GM18498 (cell line): Measurements from ENCODE around the gene CAPN2.

ENCODE experiments used
- ATAC-seq: cut with Tn5 transposase; IDR thresholded peaks from one replicate; pipeline ENCODE4 v1.9.1; 2021; ENCODE audit warnings: mild to moderate bottlenecking, moderate library complexity; ENCODE audit not compliant: unreplicated experiment

The CAPN2 gene

GRCh38 chr1:223712194-223712849 lies at the start of gene CAPN2:
TSS of gene CAPN2 (plus strand) at chr1:223712539. CDS start at chr1:223712641, 102 bp downstream.
- peak; percentile 67 for ATAC-seq

- ATAC-seq, result no peak
Observed at GRCh38 chr1:223662943-223663342, 49.4 kb upstream of the CAPN2 start.

DNA sequence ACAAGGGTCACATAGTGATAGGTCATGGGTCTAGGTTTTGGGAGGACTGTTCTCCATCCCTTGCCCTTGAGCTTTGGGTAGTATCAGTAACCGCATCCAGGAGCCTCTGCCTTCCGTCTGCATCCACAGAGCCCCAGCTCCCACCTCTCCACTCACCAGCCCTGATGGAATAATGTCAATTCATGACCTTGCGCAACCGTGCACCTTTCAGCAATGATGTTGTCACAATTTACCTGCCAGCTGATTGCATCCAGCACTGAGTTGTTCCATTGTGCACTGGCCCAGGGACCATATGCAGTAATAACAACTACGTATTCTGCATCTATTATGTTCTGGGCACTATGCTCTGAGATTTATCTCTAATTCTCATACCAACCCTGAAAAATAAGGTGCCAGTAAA lies 48.2 kb upstream of the CAPN2 start:
- ATAC-seq, result no peak

DNA sequence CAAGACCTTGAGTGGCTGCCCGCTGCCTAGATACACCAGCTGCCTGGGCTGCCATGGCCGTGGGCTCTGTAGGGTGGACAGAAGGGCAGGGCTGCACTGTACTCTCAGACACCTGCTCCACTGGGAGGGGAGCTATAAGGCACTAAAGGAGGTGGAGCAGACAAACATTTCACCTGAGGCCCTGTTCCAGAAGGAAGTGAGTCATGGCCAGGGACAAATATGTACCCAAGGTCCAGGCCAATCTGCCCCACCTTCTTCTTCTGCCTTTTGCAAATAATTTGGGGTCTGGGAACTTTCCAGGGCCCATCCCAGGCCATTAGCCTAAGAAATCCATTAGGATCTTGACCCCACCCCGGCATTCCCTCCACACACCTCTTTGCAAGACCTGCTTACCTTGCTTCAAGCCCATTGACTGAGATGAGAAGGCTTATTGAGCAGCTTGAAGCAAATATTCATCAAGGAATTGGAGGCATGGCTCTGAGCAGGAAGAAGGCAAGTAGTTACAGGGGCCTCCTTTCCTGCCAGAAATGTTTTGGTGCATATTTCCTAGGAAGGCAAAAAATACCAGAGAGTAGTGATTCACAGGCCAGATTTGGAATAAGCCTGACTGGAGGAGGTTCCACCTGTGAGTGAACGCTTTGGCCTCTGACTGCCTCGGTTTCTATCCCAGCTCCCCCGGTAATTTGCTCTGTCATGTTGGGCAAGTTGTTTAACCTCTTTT lies 46.6 kb upstream of the CAPN2 start, which contains the start of gene CAPN8:
CAPN8 (minus strand) TSS at position 110 of the 721 bp plus-strand sequence; CDS start at position 55, 55 bp downstream.
- no peak for ATAC-seq

GRCh38 chr1:223667484-223668182 lies 44.7 kb upstream of the CAPN2 start:
- no peak for ATAC-seq

DNA sequence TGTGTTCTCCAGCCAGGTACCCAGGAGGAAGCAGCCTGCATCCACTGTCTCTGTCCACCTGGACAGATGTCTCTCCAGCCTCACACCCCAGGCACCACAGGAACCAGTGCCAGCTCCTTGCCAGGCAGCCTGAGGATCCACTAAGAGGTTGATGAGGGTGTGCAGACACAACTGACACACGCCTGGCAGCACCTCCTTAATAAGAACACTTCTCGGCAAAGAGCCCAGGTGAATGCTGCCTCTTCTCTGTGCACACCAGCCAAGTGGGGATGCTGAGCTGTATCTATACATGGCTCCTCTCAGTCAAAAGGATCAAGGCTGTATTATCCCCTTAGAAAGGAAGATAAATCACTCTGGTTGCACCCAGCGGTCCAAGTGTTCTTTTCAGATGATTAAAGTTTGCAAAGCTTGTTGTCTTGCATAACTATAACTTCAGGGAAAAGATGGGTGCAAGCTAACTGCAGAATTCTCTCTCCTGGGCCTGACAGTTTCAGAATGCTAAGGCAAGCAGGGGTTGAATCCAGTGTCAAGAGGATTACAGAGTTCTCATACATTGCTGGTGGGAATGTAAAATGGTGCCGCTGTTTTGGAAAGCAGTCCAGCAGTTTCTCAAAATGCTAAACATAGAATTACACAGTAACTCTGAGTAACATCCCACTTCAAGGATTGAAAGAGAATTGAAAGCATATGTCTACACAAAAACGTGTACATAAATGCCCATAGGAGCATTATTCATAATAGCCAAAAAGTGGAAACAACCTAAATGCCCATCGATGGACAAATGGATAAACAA lies 43.1 kb upstream of the CAPN2 start:
- ATAC-seq, result no peak

- ATAC-seq, result no peak
Observed at GRCh38 chr1:223670458-223671159, 41.7 kb upstream of the CAPN2 start.

DNA sequence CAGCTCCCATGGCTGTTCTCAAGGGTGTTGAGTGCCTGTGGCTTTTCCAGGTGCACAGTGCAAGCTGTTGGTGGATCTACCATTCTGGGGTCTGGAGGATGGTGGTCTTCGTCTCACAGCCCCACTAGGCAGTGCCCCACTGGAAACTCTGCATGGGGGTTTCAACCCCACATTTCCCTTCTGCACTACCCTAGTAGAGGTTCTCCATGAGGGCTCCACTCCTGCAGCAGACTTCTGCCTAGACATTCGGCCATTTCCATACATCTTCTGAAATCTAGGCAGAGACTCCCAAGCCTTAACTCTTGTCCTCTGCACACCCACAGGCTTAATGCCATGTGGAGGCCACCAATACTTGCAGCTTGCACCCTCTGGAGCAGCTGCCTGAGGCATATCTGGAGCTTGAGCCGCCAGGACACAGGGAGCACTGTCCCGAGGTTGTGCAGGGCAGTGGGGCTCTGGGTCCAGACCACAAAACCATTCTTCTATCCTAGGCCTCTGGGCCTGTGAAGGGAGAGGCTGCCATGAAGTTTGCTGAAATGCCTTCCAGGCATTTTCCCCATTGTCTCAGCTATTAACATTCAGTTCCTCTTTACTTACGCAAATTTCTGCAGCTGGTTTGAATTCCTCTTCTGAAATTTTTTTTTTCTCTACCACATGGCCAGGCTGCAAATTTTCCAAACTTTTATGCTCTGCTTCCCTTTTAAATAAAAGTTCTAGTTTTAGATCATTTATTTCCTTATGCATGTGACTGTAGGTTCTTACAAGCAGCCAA lies 38.0 kb upstream of the CAPN2 start:
- no peak for ATAC-seq

GRCh38 chr1:223678841-223679240 lies 33.5 kb upstream of the CAPN2 start:
- ATAC-seq, result no peak

DNA sequence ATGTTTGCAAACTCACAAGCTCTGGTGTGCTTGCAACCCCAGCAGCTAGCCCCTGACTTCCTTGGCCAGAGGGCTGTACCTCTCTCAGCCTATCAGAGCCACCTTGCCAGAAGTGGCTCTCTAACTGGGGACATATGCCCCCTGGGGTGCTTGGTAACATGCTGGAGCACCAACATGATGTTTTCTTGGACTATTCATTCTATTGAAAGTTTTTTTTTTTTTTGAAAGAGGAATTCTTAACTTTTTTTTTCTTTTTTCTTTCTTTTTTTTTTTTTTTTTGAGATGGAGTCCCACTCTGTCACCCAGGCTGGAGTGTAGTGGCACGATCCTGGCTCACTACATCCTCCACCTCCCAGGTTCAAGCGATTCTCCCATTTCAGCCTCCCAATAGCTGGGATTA lies 32.2 kb upstream of the CAPN2 start:
- no peak for ATAC-seq

GRCh38 chr1:223682502-223682901 lies 29.8 kb upstream of the CAPN2 start:
- no peak for ATAC-seq

GRCh38 chr1:223683586-223684487 lies 28.5 kb upstream of the CAPN2 start:
- ATAC-seq, result no peak

DNA sequence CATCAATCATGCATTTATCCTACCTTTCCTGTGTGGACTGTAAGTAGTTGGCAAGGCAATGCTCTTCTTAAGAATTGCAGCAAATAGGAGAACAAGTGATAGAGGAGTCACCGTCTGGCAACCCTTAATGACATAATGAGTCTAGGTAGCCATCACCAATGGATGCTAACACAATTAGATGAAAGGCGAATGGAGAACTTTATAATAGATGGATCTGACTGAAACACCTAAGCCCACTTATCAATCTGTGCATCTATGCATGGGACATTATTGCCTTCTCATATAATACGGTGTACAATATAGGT lies 27.9 kb upstream of the CAPN2 start:
- ATAC-seq, result no peak

- ATAC-seq, result no peak
Observed at GRCh38 chr1:223691121-223691520, 21.2 kb upstream of the CAPN2 start.

DNA sequence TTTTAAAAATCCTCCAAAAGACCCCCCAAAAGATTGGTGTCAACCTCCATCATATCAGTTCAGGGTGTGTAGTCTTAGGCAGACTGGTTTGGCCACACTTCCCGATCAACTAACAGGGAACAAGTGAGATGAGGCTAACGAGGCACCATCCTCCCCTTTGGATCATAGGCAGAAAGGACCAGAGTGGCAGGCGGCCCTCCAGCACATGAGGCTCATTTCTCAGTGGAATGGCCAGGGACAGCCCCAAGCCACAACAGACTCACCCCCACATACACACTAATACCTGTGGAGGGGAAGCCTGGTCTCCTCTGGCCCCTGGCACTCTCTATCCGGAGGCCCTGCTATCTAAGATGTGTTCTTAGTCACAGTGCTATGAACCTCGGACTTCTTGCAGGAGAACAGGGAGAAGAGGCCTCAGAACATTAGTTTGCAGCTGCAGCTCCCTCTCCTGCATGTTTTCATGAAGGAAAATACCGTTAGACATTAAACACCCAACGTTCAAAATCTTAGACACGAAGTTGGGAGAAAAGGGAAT lies 17.3 kb upstream of the CAPN2 start:
- ATAC-seq, result no peak

- ATAC-seq, result no peak
Observed at GRCh38 chr1:223695941-223696340, 16.4 kb upstream of the CAPN2 start.

GRCh38 chr1:223700388-223700918 lies 11.9 kb upstream of the CAPN2 start:
- ATAC-seq, result no peak

DNA sequence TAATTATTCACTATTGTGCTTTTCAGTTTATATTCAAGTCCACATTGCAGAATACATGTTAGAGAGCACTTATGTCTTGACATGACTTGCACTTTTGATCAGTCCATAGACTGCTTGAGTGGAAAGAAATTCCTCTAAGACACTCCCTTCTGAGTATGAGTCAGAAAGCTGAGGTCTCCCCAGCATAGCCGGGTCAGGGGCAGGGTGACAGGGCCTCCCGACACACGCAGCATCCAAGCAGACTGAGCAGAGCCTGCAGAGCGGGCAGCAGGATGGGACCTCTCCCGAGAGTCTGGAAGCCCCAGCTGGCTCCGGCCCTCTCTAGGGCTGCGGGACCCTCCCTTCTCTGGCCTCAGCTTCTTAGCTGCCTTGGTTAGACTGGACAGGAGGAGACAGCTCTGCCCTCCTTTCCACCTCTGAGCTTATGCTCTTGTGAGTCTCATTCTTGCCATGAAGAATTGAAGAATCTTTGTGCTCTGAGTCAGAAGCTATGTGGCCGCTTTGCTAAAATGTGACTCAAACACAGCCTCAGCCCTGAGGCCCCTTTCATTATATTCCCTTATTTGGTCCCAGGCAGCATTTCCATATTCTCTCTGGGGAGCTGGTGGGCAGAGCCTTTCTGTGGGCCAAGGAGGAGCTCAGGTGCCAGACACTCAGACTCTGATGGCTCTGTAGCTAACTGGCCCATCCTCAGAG lies 11.2 kb upstream of the CAPN2 start:
- ATAC-seq, result no peak
